ENCODE data around the gene C10orf71. TPM values are rescaled to one million over a fixed set of nuclear protein-coding genes. Genes with fewer than 3 reads are reported as not detected.
A peak's percentile ranks its signal among the peaks of the same experiment; 100 is the strongest.

The C10orf71 gene
- total RNA-seq, 2 donors from 2014 or later, result 0.15 TPM; not detected in 1

GRCh38 chr10:49328401-49329145 lies 29.6 kb downstream of the C10orf71 start:
- H3K27ac Mint-ChIP-seq, result no peak overlapping the region
- Histone ChIP-seq H3K36me3 (ENCODE audit: control insufficient read depth, insufficient read depth, low read length) (no peaks in the 10 kb centered on the region), H3K27me3 (ENCODE audit: control insufficient read depth, insufficient read depth, low read length, poor library complexity, severe bottlenecking) (no peaks in the 10 kb centered on the region), H3K4me1 (ENCODE audit: control insufficient read depth, insufficient read depth, low read length) (no peaks in the 10 kb centered on the region), H3K9ac (ENCODE audit: extremely low read depth, low read length, poor library complexity, severe bottlenecking) (peak overlapping the region; percentile 3), H3K4me3 (ENCODE audit: low read length) (no peak overlapping the region), H3K27ac (ENCODE audit: low read depth, low read length) (no peak overlapping the region), H3K9me3 (ENCODE audit: control insufficient read depth, low read length) (no peaks in the 10 kb centered on the region)
- DNase-seq, result no peak
- 90 to 93% methylated on average over 5 to 9 of the region's 9 CpGs for WGBS, 2 experiments (ENCODE audit: insufficient coverage in 1 of 2, insufficient read length in 1 of 2)
- H3K9me3 Mint-ChIP-seq, result no peaks in the 10 kb centered on the region
- no peaks in the 10 kb centered on the region for H3K36me3 Mint-ChIP-seq (ENCODE audit: low read depth)
- H3K27me3 Mint-ChIP-seq (ENCODE audit: insufficient read depth), result peaks cover 3% of the 10 kb centered on the region
- TF ChIP-seq CTCF (conservative IDR thresholded peaks at IDR 0.05), result no peak
- H3K4me3 Mint-ChIP-seq, result no peak overlapping the region
- no peaks in the 10 kb centered on the region for H3K4me1 Mint-ChIP-seq

GRCh38 chr10:49329146-49329505 lies 30.2 kb downstream of the C10orf71 start:
- no peak for DNase-seq
- H3K36me3 Mint-ChIP-seq (ENCODE audit: low read depth), result no peaks in the 10 kb centered on the region
- H3K4me3 Mint-ChIP-seq, result no peak overlapping the region
- Histone ChIP-seq H3K27ac (ENCODE audit: low read depth, low read length) (no peak overlapping the region), H3K9ac (ENCODE audit: extremely low read depth, low read length, poor library complexity, severe bottlenecking) (no peak overlapping the region), H3K9me3 (ENCODE audit: control insufficient read depth, low read length) (no peaks in the 10 kb centered on the region), H3K4me1 (ENCODE audit: control insufficient read depth, insufficient read depth, low read length) (no peaks in the 10 kb centered on the region), H3K36me3 (ENCODE audit: control insufficient read depth, insufficient read depth, low read length) (no peaks in the 10 kb centered on the region), H3K4me3 (ENCODE audit: low read length) (no peak overlapping the region), H3K27me3 (ENCODE audit: control insufficient read depth, insufficient read depth, low read length, poor library complexity, severe bottlenecking) (no peaks in the 10 kb centered on the region)
- WGBS, 2 experiments (ENCODE audit: insufficient coverage in 1 of 2, insufficient read length in 1 of 2), result 87 to 94% methylated on average over 2 to 4 of the region's 4 CpGs
- no peaks in the 10 kb centered on the region for H3K4me1 Mint-ChIP-seq
- H3K9me3 Mint-ChIP-seq, result no peaks in the 10 kb centered on the region
- H3K27me3 Mint-ChIP-seq (ENCODE audit: insufficient read depth), result peaks cover 1% of the 10 kb centered on the region
- no peak overlapping the region for H3K27ac Mint-ChIP-seq
- no peak for TF ChIP-seq CTCF (conservative IDR thresholded peaks at IDR 0.05)

- 89 to 96% methylated on average over 4 to 5 of the region's 5 CpGs for whole genome bisulfite sequencing, 2 experiments (ENCODE audit: insufficient coverage in 1 of 2, insufficient read length in 1 of 2)
- no peaks in the 10 kb centered on the region for H3K9me3 Mint-ChIP-seq
Observed at GRCh38 chr10:49330127-49330665, 31.2 kb downstream of the C10orf71 start.

More at GRCh38 chr10:49330127-49330665, 31.2 kb downstream of the C10orf71 start:
- Histone ChIP-seq H3K4me1 (ENCODE audit: control insufficient read depth, insufficient read depth, low read length) (no peaks in the 10 kb centered on the region), H3K9me3 (ENCODE audit: control insufficient read depth, low read length) (no peaks in the 10 kb centered on the region), H3K4me3 (ENCODE audit: low read length) (no peak overlapping the region), H3K36me3 (ENCODE audit: control insufficient read depth, insufficient read depth, low read length) (no peaks in the 10 kb centered on the region), H3K9ac (ENCODE audit: extremely low read depth, low read length, poor library complexity, severe bottlenecking) (no peak overlapping the region), H3K27me3 (ENCODE audit: control insufficient read depth, insufficient read depth, low read length, poor library complexity, severe bottlenecking) (no peaks in the 10 kb centered on the region), H3K27ac (ENCODE audit: low read depth, low read length) (no peak overlapping the region)
- Mint-ChIP-seq H3K4me1 (no peaks in the 10 kb centered on the region), H3K27me3 (ENCODE audit: insufficient read depth) (peaks cover 5% of the 10 kb centered on the region), H3K4me3 (no peak overlapping the region), H3K27ac (no peak overlapping the region), H3K36me3 (ENCODE audit: low read depth) (no peaks in the 10 kb centered on the region)
- DNase-seq, result no peak
- no peak for TF ChIP-seq CTCF (conservative IDR thresholded peaks at IDR 0.05)

Data from endodermal cell (in vitro differentiated cells).